Uterine smooth muscle cell (primary cell): ENCODE measurements around the gene TNPO2. TPM values are rescaled to one million over a fixed set of nuclear protein-coding genes. Genes with fewer than 3 reads are reported as not detected.

Experiments
- total RNA-seq: library from RNA; depleted of rRNA; stranded (reverse); fragments of >200 nt; gene quantifications from 2 replicates; pipeline ENCODE4 v1.2.3, GENCODE V29; 2014

TNPO2 gene
- 42.2 and 47.4 TPM in 2 replicates for total RNA-seq

DNA sequence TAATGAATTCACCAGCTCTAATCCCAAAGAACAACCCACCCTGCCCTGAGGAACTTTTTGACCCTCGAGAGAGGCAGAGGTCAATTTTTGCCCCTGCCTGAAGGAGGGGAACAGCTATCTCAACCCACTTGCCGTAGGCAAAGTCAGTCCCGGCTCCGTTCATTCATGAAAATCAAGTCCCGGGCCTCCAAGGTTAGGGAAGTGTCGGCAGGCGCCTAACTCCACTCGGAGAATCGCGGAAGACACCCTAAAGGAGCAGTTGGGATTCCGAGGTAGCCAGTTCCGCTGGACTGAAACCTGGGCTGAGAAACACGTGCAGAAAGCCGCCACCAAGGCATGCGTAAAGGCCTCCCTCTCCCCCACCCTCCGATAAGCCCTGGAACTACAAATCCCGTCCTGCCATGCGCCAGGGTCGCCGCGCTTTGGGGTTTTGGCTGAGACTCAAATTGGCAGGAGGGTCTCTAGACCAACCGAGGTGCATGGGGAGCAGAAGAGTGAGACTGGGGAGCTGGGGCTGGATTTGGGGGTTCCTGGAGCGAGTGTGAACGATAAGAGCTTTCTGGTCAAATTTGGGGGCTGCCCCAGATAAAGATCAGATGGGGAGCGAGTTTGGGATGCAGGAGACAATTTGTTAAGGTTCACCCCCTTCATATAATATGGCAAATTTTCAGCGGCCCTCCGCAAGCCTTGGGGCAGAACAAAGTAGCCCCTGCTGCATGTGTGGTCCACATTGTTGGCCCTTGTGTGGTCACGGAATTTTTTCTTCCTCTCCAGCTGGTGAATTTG lies at the start of gene TNPO2:
Gene TNPO2, minus strand, starts transcription at position 292 of the 786 bp plus-strand sequence. CDS start 2,955 bp downstream, outside the sequence.

DNA sequence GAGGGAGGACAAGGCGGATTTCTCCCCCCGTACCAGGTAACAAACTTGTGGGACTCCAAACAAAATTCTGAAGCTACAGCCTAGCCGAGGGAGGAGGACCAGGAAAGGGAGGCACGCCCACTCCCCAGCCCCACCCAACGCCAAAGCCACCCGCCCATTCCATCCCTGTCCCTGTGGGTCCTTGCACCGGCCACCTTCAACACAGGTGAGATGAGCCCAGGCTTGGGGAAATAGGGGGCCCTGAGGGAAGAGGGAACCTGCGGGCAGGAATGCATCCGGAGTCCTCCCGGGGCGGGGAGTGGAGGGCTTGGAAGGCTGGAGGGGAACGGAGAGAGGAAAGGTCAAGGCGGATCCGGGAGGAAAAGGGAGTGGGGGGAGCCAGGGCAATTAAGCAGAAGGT lies 27.9 kb upstream of the TNPO2 start, which contains the start of gene BEST2:
Gene BEST2, plus strand, starts transcription at position 157 of the 400 bp plus-strand sequence. CDS start 802 bp downstream, outside the sequence.

DNA sequence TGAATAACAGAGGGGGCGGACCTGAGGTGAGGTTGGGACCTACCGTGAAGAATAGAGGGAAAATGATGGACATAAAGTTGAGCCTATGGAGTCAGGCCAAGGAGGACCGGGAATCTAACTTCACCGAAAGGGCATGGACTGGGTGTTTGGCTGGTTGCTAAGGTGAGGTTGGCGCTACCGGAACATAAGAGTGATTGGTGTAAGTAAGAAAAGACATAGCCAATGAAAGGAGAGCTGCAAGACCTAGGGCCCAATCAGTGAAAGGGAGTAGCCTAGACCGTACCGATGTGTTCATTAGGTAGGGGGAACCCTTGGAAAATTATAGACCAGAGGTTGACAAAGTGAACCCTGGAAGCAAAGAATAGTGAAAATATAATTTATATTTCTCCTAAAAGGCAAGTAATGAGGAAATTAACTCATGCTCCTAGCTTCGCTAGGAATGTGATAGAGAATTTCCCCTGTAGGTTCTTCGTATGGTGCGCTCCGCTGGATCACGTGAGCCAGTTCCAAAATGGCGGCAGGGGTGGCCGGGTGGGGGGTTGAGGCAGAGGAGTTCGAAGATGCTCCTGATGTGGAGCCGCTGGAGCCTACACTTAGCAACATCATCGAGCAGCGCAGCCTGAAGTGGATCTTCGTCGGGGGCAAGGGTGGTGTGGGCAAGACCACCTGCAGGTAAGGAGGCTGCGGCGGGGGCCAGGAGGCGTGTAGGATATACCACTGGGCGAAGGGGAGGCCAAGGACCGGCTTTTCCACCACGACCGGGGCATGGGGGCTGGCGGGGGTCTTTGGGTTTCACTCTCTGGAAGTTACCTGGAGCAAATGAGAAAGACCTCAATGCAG lies 13.5 kb upstream of the TNPO2 start, which contains the start of gene GET3:
Gene GET3, plus strand, starts transcription at position 503 of the 840 bp plus-strand sequence. Its CDS starts 9 bp downstream, at position 512.

DNA sequence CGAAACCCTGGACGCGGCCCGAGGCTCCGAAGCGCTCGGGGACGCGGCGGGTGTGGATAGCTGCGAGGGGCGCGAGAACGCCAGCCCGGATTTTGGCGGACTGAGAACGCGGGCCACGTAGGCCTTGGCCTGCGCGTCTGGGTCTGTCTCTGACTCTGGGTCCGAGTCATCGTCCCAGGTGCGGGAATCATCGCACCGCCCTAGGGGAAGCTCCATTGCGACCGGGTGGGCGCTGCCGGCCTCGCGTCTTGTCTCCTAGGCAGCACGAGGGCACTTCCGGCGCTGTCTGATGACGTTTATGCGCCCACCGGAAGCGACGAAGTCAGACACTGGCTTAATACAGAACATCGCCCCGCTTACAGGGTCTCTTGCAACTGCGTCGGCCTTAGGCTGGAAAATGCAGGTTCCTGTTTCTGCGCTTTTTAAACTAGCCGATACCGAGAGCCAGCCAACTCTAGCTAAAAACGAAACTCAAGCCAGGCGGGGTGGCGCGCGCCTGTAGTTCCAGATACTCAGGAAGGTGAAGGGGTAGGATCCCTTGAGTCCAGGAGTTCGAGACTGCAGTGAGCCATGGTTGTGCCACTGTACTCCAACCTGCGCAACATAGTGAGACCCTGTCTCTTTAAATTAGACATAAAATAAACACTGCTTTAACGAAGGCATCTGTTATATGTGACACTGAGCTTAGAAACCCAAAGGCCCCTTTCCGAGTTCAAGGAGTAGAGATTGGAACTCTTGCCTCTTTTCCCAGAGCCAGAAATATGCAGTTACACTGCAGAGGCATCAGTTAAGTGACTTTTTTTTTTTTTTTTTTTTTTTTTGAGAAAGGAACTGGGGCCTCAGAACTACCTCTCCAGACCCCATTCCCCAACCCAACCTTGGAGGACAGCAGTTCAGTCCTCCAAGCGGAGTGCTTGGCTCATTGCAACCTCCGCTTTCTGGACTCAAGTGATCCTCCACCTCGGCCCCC lies 27.1 kb downstream of the TNPO2 start, which contains the start of gene FBXW9:
Gene FBXW9, minus strand, starts transcription at position 266 of the 970 bp plus-strand sequence. Its CDS starts 50 bp downstream, at position 216.

DNA sequence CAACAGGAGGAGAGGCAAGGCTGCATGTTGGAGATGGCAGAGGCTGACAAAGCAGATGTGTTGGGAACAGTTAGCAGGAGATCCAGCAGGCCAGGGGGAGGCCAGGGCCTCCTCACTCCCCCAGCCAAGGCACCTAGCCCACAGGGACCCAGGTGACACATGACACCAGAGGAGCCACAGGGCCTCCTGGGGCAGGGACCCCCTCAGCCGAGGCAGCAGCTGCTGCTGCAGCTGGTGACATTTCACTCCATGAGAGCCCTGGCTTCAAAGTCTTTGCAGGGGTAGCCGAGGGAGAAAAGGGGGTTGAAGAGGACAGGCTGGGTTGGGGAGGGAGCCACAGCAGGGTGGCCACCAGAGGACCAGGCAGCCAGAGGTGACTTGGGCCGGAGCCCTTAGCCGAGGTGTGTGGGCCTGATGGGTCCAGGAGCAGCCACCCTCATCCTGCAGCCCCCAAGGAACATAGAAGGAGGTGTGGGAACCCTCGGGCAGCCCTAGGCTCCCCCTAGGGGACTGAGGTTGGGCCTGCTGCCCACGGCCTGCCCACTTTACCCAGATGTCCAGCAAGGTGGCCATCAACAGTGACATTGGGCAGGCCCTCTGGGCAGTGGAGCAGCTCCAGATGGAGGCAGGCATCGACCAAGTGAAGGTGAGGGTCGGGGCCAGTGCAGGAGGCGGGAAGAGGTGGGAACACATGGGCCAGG lies 36.1 kb downstream of the TNPO2 start, which contains the start of gene GNG14:
Gene GNG14, plus strand, starts transcription at position 503 of the 701 bp plus-strand sequence. Its CDS starts 51 bp downstream, at position 554.

DNA sequence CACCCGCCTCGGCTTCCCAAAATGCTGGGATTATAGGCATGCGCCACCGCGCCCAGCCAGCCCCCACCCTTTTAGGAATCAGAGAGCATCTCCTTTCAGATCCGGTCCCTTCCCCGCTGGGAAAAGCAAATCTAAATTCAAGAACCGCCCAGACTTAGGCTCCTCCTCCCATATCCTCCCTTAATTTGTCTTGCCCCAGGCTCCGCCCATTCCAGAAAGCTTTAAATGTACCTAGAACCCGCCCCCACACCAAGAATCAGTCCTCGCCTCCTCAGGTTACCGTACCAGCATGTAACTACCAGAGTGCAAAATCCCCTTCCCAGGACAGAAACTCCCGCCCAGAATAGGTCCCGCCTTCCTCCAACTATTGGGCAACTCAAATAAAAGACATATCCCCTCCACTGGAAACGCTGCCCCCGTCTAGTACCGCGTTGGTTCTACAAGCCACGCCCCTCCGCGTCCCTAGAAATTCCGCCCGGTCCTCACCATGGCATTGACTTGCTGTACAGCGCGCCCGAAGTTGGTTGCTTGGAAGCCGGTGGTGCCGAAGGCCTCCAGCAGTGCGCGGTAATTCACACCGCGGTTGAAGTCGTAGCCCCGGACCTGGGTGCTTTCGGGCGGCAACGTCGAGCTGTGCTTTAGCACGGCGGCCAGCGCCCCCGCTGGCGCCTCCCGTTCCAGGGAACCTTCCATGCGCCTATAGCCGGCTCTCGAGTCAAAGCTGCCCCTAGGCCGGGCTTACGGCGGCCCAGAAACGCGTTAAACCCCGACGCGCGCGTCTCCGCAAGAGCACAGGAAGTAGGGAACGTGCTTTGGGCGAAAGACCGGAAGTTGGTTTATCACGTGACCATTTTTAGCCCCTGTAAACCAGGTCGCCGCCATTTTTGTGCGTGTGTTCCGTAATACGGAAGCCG lies 42.4 kb downstream of the TNPO2 start, which contains the start of gene DHPS:
Gene DHPS, minus strand, starts transcription at position 807 of the 914 bp plus-strand sequence. Its CDS starts 114 bp downstream, at position 693.

DNA sequence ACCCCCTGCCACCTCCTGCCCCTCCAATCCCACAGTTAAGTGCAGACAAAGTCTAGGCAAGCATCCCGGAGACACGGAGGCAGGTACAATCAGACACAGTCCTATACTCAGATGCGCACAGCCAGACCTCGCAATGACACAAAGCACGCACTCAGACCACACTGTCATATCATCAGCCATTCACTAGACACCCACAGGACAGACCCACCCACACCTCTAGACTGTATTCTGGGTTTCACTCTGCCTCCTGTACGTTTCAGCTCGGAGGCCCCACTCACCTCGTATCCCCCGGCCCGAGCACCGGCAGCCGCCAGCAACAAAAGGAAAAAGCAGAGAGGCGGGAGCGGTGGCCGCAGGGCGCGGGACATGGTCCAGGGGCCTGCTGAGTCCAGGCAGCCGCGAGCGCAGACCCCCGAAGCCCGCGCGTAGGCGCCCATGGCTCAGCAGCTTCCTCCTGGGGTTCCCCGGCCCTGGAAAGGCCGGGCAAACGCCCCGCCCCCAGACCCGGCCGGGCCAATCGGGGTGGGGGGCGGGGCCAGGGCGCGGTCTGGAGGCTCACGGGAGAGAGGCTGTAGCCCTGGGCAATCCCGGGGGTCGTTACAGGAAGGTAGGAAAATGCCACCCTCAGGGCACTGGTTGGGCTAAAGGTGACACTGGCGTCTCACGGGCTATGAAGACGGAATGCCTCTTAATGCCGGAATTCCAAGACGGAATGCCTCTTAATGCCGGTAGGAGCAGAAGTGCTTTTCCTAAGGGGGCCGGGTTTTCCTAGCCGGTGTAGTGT lies 57.3 kb downstream of the TNPO2 start, which contains the start of the genes MAN2B1 and WDR83:
Gene MAN2B1, minus strand, starts transcription at position 478 of the 784 bp plus-strand sequence. Its CDS starts 41 bp downstream, at position 437.
Gene WDR83, plus strand, starts transcription at position 543 of the 784 bp plus-strand sequence. CDS start 2,984 bp downstream, outside the sequence.

Other genes starting within 250 kb of the TNPO2 start
- gene ZNF709, start 239.1 kb downstream of the TNPO2 start, total RNA-seq = 2.7 and 4.7 TPM in 2 replicates
- 8.9 and 9.9 TPM in 2 replicates for gene ZNF564, start 172.4 kb downstream of the TNPO2 start, total RNA-seq
- gene ZNF490, start 113.1 kb downstream of the TNPO2 start, total RNA-seq = 10.9 and 11.0 TPM in 2 replicates
- 17.2 and 17.5 TPM in 2 replicates for gene ZNF791, start 113.0 kb downstream of the TNPO2 start, total RNA-seq
- gene MAN2B1, start 57.2 kb downstream of the TNPO2 start, total RNA-seq = 21.6 and 32.9 TPM in 2 replicates
- 6.3 and 10.4 TPM in 2 replicates for gene WDR83, start 57.1 kb downstream of the TNPO2 start, total RNA-seq
- gene DHPS, start 42.1 kb downstream of the TNPO2 start, total RNA-seq = 65.7 and 70.2 TPM in 2 replicates
- not detected in 2 replicates for gene GNG14, start 35.9 kb downstream of the TNPO2 start, total RNA-seq
- 7.2 and 7.6 TPM in 2 replicates for gene FBXW9, start 27.3 kb downstream of the TNPO2 start, total RNA-seq
- 93.1 and 115 TPM in 2 replicates for gene TRIR, start 10.8 kb upstream of the TNPO2 start, total RNA-seq
- 116 and 130 TPM in 2 replicates for gene GET3, start 13.6 kb upstream of the TNPO2 start, total RNA-seq
- gene BEST2, start 27.9 kb upstream of the TNPO2 start, total RNA-seq = 0.25 TPM in 1 of 2 replicates, not detected in the other
- 12.8 and 24.1 TPM in 2 replicates for gene HOOK2, start 51.6 kb upstream of the TNPO2 start, total RNA-seq
- 41.7 and 53.9 TPM in 2 replicates for gene JUNB, start 67.6 kb upstream of the TNPO2 start, total RNA-seq
- gene PRDX2, start 77.9 kb upstream of the TNPO2 start, total RNA-seq = 190 and 232 TPM in 2 replicates
- gene THSD8, start 78.1 kb upstream of the TNPO2 start, total RNA-seq = 0.22 TPM in 1 of 2 replicates, not detected in the other
- 32.0 and 79.4 TPM in 2 replicates for gene RNASEH2A, start 82.7 kb upstream of the TNPO2 start, total RNA-seq
- gene RTBDN, start 110.6 kb upstream of the TNPO2 start, total RNA-seq = not detected in 2 replicates
- gene MAST1, start 114.6 kb upstream of the TNPO2 start, total RNA-seq = 0.87 TPM in 1 of 2 replicates, not detected in the other
- 13.5 and 35.4 TPM in 2 replicates for gene DNASE2, start 157.5 kb upstream of the TNPO2 start, total RNA-seq
- gene KLF1, start 163.3 kb upstream of the TNPO2 start, total RNA-seq = not detected in 2 replicates
- 25.2 and 35.5 TPM in 2 replicates for gene GCDH, start 167.2 kb upstream of the TNPO2 start, total RNA-seq
- 0.11 and 0.12 TPM in 2 replicates for gene SYCE2, start 195.4 kb upstream of the TNPO2 start, total RNA-seq
- gene FARSA, start 209.8 kb upstream of the TNPO2 start, total RNA-seq = 54.1 and 58.9 TPM in 2 replicates
- gene CALR, start 214.7 kb upstream of the TNPO2 start, total RNA-seq = 1,588 and 2,549 TPM in 2 replicates
- 68.9 and 87.4 TPM in 2 replicates for gene RAD23A, start 221.9 kb upstream of the TNPO2 start, total RNA-seq
- gene GADD45GIP1, start 233.3 kb upstream of the TNPO2 start, total RNA-seq = 26.6 and 36.4 TPM in 2 replicates
- gene DAND5, start 245.6 kb upstream of the TNPO2 start, total RNA-seq = 0.12 TPM in 1 of 2 replicates, not detected in the other